MCF 10A (cell line): ENCODE measurements around the gene ESD. TPM values are rescaled to one million over a fixed set of nuclear protein-coding genes. Genes with fewer than 3 reads are reported as not detected.

Experiments used
- Bru-seq: library from RNA; stranded (reverse); fragments of 400-500 nt; gene quantifications from one replicate; lab custom pipeline; 2021; lab: Mats Ljungman, UMichigan
- BruChase-seq, 2 experiments: library from RNA; stranded (reverse); fragments of 400-500 nt; gene quantifications; one replicate each; lab custom pipeline; 2021; lab: Mats Ljungman, UMichigan
- BruUV-seq: library from RNA; stranded (reverse); fragments of 400-500 nt; replicated peaks from 2 replicates; lab custom pipeline; 2021; lab: Mats Ljungman, UMichigan
- CTCF ChIA-PET: fragments of 300-600 bp; sonication (Branson Sonifier 250); formaldehyde crosslinking; extraction: SDS; loops from one replicate; lab custom pipeline; 2021; ENCODE audit warnings: antibody characterized with exemption, inconsistent platforms; lab: Yijun Ruan, JAX
- POLR2A ChIA-PET: fragments of 300-600, 350-650 bp; sonication (Branson Sonifier 250); formaldehyde crosslinking; extraction: SDS; loops from one replicate; lab custom pipeline; 2020; ENCODE audit warnings: antibody characterized with exemption, inconsistent platforms; lab: Yijun Ruan, JAX
- DNase-seq: peaks from one replicate; pipeline ENCODE4 v3.0.0-alpha.2; 2018; ENCODE audit not compliant: unreplicated experiment
- H3K27ac Mint-ChIP-seq: one replicate; pipeline ENCODE4 v1.8.0; 2022; ENCODE audit warnings: mild to moderate bottlenecking, low read depth, mixed read lengths; ENCODE audit not compliant: unreplicated experiment
- H3K27me3 Mint-ChIP-seq: one replicate; pipeline ENCODE4 v1.8.0; 2022; ENCODE audit warnings: mixed read lengths; ENCODE audit not compliant: insufficient read depth, unreplicated experiment
- H3K36me3 Mint-ChIP-seq: one replicate; pipeline ENCODE4 v1.8.0; 2022; ENCODE audit warnings: mild to moderate bottlenecking, moderate library complexity, mixed read lengths; ENCODE audit not compliant: insufficient read depth, unreplicated experiment
- H3K4me1 Mint-ChIP-seq: one replicate; pipeline ENCODE4 v1.8.0; 2022; ENCODE audit warnings: mixed read lengths; ENCODE audit not compliant: insufficient read depth, unreplicated experiment
- H3K4me3 Mint-ChIP-seq: one replicate; pipeline ENCODE4 v1.8.0; 2022; ENCODE audit warnings: mild to moderate bottlenecking, moderate library complexity, mixed read lengths; ENCODE audit not compliant: unreplicated experiment
- H3K9me3 Mint-ChIP-seq: one replicate; pipeline ENCODE4 v1.8.0; 2022; ENCODE audit warnings: mixed read lengths; ENCODE audit not compliant: unreplicated experiment
- intact Hi-C: fragments of 100-400 bp; cut with micrococcal nuclease; formaldehyde crosslinking; loops from 2 replicates; pipeline ENCODE4 v1.14.1; 2022
- long read RNA-seq: library from polyadenylated mRNA; stranded (forward); transcript quantifications from one replicate; pipeline ENCODE4 v2.0.0, GENCODE V29; 2022
- total RNA-seq: library from RNA; stranded (reverse); gene quantifications from 2 replicates; pipeline ENCODE4 v1.2.3, GENCODE V29; 2022
- TF ChIP-seq, protein P1 (sequence below): fragments of 200-600 bp; IDR thresholded peaks from one replicate; pipeline ENCODE4 v1.8.0; 2022; ENCODE audit warnings: antibody characterized with exemption, mild to moderate bottlenecking; ENCODE audit not compliant: unreplicated experiment

The ESD gene, protein sequence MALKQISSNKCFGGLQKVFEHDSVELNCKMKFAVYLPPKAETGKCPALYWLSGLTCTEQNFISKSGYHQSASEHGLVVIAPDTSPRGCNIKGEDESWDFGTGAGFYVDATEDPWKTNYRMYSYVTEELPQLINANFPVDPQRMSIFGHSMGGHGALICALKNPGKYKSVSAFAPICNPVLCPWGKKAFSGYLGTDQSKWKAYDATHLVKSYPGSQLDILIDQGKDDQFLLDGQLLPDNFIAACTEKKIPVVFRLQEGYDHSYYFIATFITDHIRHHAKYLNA
- total RNA-seq: 82.7 and 105 TPM in 2 replicates
- percentile 91 among the genes with signal in this experiment for Bru-seq, nascent RNA
- BruChase-seq, experiment 1, labeled RNA remaining after a 6-hour chase: percentile 84 among the genes with signal in this experiment
- percentile 75 among the genes with signal in this experiment for BruChase-seq, experiment 2, labeled RNA remaining after a 2-hour chase
- long read RNA-seq, transcript ESD-202 (10 exons, 1,192 nt): major isoform, 126 of 163 reads
- long read RNA-seq, partial matches to known transcripts: 9 of 163 reads
- long read RNA-seq, other reads (novel, unspliced or antisense): 28 of 163 reads

DNA sequence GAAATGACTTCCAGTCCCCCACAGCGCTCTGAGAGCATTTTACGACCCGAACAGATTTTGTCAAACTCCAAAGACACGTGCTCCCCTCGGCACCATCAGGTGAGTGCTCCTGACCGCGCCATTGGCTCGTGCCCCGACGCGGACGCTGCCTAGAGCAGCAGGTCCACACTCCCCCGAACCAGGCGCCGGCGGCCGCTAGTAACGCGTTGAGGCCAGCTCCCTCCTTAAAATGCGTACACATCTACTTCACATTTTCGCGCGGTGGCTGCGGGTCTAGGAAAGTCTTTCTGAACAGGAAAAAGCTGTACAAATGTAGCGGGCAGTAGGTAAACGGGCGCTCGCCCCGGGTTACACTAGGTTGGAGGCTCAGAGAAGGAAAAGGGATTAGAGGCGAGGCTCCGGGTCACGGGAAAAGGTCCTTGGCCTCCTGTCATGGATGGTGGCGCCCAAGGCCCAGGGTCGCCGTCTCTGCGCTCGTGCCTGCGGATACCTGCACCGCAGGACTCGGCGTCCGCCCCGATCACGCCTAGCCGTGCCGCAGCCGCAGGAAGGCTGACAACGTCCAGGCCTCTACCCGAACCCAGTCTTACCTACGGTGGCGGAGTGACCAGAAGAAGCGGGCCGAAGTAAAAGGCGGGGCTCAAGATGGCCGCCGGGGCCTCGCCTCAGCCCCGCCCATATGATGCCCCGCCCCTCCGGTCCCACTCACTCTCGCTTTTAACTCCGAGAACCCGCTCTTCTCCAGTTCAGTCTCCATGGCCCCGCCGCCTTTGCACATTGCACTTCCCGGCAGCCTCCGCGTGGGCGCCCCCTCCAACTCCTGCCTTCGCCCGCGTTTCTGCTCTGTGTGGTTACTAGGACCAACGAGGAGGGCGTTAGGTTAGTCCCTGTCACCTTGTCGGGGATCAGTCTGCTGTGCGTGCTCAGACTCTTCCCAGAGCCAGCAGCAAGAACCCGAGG, at the start of gene ESD:
Gene ESD (minus strand): TSS at position 647 of the 960 bp plus-strand sequence. CDS start 5,748 bp downstream, outside the sequence.
- H3K4me1 Mint-ChIP-seq: peaks cover 33% of the 10 kb centered on the region
- H3K27me3 Mint-ChIP-seq: no peaks in the 10 kb centered on the region
- peaks cover 16% of the 10 kb centered on the region for H3K36me3 Mint-ChIP-seq
- TF ChIP-seq, protein P1, sequence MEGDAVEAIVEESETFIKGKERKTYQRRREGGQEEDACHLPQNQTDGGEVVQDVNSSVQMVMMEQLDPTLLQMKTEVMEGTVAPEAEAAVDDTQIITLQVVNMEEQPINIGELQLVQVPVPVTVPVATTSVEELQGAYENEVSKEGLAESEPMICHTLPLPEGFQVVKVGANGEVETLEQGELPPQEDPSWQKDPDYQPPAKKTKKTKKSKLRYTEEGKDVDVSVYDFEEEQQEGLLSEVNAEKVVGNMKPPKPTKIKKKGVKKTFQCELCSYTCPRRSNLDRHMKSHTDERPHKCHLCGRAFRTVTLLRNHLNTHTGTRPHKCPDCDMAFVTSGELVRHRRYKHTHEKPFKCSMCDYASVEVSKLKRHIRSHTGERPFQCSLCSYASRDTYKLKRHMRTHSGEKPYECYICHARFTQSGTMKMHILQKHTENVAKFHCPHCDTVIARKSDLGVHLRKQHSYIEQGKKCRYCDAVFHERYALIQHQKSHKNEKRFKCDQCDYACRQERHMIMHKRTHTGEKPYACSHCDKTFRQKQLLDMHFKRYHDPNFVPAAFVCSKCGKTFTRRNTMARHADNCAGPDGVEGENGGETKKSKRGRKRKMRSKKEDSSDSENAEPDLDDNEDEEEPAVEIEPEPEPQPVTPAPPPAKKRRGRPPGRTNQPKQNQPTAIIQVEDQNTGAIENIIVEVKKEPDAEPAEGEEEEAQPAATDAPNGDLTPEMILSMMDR: no peak
- intact Hi-C loops: loop anchor here (5.0 kb wide), 1 partner anchor 244 kb away; the partner anchor contains the start of gene LRCH1
- DNase-seq: peak; percentile 88
- H3K4me3 Mint-ChIP-seq: peak within 1 kb of the TSS; percentile 94
- POLR2A ChIA-PET: interaction anchor here (0.5 to 1.3 kb wide), 14 partner anchors 9 to 1506 kb away, joined by 3 to 5 read pairs (median 3); no protein-coding TSS in a partner anchor
- BruUV-seq: TSS peak; percentile 80
- H3K9me3 Mint-ChIP-seq: no peaks in the 10 kb centered on the region
- H3K27ac Mint-ChIP-seq: peak within 1 kb of the TSS; percentile 97
- CTCF ChIA-PET: interaction anchor here (0.5 to 0.6 kb wide), 4 partner anchors 869 to 1373 kb away, joined by 3 to 5 read pairs (median 3); no protein-coding TSS in a partner anchor

DNA sequence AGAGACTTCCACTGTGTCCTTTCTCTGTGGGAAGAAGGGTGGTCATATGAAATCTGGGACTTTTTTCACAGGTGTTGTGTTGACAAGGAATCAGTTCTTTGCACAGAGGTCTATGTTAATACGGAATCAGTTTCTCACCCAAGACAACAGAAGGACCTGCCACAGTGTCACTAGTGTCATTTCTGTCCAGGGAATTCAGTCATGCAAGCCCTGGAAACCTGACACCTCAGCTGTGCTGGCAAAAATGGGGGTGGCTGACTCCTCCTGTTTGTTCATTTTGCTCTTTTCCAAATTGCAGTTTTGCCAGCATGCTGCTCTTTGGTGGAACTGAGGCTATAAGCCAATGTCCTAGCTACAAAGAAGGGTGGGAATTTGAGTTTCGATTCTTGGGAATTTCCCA, 49.8 kb upstream of the ESD start:
- ChIA-PET POLR2A (no interaction called here), CTCF (interaction anchor here (1.3 kb wide), 1 partner anchor 11 kb away, joined by 3 read pairs; no protein-coding TSS in a partner anchor)
- no peak for DNase-seq
- H3K4me3 Mint-ChIP-seq: no peak overlapping the region
- BruUV-seq: no TSS peak
- H3K27ac Mint-ChIP-seq: no peak overlapping the region
- H3K4me1 Mint-ChIP-seq: peaks cover 19% of the 10 kb centered on the region
- intact Hi-C loops: no loop called here
- no peaks in the 10 kb centered on the region for H3K27me3 Mint-ChIP-seq
- no peaks in the 10 kb centered on the region for H3K36me3 Mint-ChIP-seq
- TF ChIP-seq, protein P1: no peak
- no peaks in the 10 kb centered on the region for H3K9me3 Mint-ChIP-seq

DNA sequence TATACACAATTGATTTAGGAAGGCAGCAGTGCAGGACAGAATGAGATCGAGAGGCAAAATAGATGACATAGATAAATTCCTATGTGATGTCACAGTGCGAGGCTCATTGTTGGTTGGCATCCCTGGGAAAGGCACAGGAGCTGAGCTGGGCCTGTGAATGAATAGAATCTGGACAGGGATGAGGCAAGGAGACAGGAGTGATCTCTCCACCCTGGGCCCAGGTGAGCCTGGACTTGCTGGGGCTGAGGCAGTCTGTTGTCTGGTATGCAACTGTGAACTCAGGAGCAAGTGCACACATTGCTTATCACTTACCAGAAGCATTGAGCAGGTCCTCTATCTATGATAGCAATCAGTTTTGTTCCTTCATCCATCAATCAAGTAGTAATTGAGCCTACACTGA, 48.2 kb upstream of the ESD start:
- ChIA-PET CTCF (interaction anchor here (0.6 to 1.4 kb wide), 2 partner anchors 281 to 928 kb away, joined by 3 to 4 read pairs; no protein-coding TSS in a partner anchor), POLR2A (interaction anchor here (0.5 to 0.6 kb wide), 2 partner anchors 58 to 545 kb away, joined by 3 read pairs; no protein-coding TSS in a partner anchor)
- no TSS peak for BruUV-seq

More for the DNA sequence above, 48.2 kb upstream of the ESD start:
- Mint-ChIP-seq H3K27ac (no peak overlapping the region), H3K9me3 (no peaks in the 10 kb centered on the region), H3K4me1 (peaks cover 19% of the 10 kb centered on the region), H3K27me3 (no peaks in the 10 kb centered on the region), H3K36me3 (no peaks in the 10 kb centered on the region), H3K4me3 (no peak overlapping the region)
- no peak for DNase-seq
- intact Hi-C loops: no loop called here
- TF ChIP-seq, protein P1: no peak
